Measurements from ENCODE around the gene SLC49A3.
"Not testable (repeated sequence)": the region's sequence is repeated elsewhere in the genome, so short reads cannot be mapped to it uniquely, and the experiment has no call there.

Gene SLC49A3

DNA sequence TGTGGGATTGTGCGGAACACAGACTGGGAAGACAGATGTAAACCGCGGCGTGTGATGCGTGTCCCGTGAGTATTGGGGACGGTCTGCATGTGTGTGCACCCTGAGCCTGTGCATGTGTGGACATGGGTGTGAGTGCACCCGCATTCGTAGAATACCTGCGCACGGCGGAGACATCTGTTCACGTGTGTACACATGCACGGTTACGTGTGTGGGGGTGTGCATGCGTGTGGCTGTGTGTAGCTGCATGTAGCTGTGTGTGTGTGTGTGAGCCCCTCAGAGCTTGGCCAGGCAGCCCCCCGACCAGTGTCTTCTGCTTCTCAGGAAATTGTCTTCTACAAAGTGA, 34.5 kb downstream of the SLC49A3 start:
- no peak for DNase-seq (ENCODE audit: low read depth in 2 of 2)

DNA sequence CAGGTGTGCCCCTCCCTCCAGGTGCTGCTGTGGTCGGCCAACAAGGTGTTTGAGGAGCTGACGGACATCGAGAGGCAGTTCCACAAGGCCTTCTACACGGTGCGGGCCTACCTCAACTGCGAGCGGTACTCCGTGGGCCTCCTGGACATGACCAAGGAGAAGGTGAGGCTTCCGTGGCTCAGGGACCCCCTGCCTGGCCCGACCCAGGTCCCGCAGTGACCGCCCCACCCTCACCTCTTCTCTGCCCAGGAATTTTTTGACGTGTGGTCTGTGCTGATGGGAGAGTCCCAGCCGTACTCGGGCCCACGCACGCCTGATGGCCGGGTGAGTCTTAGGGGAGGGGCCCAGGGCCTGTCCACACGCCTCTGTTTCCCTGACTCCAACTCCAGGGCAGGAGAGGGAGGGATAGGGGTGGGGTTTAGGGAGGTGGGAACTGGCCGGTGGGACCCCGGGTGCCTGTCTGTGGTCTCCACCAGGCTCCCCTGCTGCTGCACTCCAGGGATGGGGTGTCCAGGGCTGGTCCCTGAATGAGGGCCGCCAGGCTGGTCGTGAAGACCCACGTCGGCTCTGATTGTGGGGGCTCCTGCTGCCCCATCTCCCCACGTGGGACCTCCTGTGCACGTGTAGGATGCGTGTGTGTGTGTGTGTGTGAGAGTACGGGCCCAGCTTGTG, 35.0 kb downstream of the SLC49A3 start:
- DNase-seq (ENCODE audit: low read depth in 2 of 2) = no peak

GRCh38 chr4:653080-653821, 35.7 kb downstream of the SLC49A3 start:
- no peak for DNase-seq (ENCODE audit: low read depth in 2 of 2)

DNA sequence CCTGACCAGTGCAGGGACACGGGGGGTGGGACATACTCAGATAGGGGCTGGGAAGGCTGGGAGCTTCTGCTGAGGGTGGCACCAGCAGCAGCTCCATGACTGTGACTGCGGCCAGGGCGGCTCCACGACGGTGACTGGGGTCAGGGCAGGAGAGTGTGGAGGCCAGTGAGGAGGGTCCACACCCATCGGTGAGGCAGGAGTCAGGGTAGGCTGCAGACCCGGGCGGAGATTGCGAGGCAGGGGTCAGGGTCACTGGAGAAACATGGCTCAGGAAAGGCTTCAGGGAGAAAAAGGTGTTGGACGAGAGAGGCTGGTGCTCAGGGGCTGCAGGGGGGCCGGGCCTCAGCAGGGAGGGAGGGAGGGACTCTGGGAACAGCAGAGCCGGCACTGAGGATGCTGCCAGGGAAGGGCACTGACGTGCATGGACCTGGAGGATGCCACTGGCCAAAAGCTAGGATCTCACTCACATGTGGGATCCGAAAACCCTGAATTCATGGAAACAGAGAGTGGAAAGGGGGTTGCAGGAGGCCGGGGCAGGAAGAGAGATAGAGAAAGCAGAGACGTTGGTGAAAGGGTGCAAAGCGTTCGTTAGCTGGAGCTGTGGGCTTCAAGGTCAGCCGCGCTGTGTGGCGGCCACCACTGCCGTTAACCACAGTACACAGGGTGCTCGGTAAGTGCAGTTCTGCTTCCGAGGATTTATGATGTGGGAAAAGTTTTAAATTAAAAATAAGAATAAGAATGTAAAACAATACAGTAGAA, 36.9 kb downstream of the SLC49A3 start:
- DNase-seq (ENCODE audit: low read depth in 2 of 2) = no peak

DNA sequence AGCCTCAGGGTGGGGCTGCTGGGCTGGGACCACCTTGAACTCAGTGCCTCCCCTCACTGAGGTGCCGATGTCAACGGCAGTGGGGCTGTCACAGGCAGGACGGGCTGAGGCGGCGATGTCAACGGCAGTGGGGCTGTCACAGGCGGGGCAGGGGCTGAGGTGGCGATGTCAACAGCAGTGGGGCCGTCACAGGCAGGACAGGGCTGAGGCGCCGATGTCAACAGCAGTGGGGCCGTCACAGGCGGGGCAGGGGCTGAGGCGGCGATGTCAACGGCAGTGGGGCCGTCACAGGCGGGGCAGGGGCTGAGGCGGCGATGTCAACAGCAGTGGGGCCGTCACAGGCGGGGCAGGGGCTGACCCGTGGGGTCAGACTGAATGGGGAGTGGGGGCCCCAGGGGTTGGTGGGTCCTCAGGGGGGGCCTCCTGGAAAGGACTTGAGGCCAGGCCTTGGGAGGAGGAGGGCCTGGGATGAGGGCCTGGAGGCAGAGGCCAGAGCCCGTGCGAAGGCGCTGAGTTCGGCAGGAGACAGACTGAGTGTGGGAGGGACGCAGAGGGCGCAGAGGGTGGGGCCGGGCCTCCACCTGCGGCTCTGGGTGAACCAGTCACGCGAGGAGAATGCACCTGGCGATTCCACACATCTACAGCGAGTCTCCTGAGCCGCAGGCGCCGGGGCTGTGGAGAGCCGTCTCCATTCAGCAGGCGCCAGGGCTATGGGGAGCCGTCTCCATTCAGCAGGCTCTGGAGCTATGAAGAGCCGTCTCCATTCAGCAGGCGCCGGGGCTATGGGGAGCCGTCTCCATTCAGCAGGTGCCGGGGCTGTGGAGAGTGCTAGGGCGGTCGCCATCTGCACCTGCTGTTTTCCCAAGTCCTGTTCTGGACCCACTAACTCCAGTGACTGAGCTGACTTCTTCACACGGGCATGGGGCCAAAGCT, 37.7 kb downstream of the SLC49A3 start:
- DNase-seq (ENCODE audit: low read depth in 2 of 2) = no peak

DNA sequence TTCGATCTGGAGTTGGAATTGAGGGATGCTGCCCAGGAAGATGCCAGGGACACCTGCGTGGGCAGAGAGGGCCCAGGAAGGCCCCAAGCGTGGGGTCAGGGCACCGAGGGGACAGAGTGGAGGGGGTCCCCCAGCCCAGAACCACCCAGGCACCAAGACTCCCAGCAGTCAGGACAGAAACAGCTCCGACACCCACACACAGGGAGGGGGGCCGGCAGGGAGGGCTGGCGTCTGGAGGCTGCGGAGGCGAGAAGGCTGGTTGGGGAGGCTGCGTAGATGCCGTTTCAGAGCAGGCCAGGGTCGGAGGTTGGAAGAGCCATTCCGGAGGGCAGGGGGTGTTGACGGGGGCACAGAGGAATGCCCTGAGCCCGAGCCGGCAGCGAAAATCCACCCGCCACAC, 38.5 kb downstream of the SLC49A3 start:
- DNase-seq (ENCODE audit: low read depth in 2 of 2) = no peak

GRCh38 chr4:649751-650310, 39.1 kb downstream of the SLC49A3 start:
- no peak for DNase-seq (ENCODE audit: low read depth in 2 of 2)

GRCh38 chr4:649293-649625, 39.7 kb downstream of the SLC49A3 start:
- no peak for DNase-seq (ENCODE audit: low read depth in 2 of 2)

- DNase-seq (ENCODE audit: low read depth in 2 of 2) = no peak
Measured at GRCh38 chr4:648579-649292, 40.2 kb downstream of the SLC49A3 start.

DNA sequence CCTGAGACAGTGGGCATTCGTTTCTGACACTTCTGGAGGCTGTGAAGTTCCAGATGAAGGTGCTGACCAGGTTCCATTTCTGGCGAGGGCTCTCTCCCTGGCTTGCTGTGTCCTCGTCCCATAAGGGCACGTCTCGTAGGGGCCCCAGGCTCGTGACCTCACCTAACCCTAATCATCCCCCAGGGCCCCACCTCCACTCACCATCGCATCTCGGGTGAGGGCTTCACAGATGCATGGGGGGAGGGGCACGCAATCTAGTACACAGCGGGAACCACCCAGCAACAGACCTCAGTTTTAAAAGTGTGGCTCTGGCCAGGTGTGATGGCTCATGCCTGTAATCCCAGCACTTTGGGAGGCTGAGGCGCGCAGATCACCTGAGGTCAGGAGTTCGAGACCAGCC, 41.5 kb downstream of the SLC49A3 start:
- no peak for DNase-seq (ENCODE audit: low read depth in 2 of 2)

GRCh38 chr4:646460-646859, 42.5 kb downstream of the SLC49A3 start:
- DNase-seq (ENCODE audit: low read depth in 2 of 2) = peak in 1 of 2 donors; percentile 30

DNA sequence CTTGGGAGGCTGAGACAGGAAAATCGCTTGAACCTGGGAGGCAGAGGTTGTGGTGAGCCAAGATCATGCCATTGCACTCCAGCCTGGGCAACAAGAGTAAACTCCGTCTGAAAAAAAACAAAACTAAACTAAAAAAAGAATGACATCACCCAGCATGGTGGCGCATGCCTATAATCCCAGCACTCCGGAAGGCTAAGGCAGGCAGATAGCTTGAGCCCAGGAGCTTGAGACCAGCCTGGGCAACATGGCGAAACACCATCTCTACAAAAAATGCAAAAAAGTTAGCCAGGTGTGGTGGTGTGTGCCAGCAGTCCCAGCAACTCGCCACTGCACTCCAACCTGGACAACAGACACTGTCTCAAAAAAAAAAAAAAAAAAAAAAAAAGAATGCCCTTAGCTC, 46.6 kb downstream of the SLC49A3 start:
- not testable (repeated sequence) for DNase-seq (ENCODE audit: low read depth in 2 of 2)

DNA sequence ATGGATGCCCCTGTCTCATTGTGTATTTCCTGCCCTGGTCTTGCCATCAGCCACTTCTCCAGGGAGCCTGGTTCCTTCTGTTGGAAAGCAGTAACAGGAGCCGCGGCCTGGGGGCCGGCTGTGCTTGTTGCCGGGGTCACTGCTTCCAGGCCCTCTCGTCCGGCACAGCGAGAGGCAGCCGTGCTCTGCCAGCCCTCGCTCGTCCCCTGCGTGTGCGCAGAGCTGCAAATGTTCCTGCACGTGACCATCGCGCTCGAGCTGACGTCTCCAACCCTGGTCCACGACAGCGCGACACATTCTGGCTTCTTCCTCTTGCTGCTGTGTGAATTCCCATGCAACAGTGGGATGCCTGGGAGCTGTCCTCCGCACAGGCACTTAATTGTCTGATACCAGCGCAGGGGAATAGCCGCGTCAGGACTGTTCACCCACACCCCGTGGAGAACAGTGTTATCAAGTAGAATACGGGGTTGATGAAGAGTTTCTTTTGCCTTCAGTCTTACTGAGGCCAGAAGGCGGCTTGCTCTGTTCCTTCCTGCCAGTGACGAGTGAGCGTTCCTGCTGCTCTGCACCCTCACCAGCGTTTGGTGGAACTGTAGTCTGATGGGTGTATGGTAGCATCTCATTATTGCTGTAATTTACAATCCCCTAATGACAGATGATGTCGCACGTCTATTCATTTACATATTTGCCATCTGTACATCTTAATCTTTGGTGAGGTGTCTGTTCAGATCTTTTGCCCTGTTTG, 51.2 kb downstream of the SLC49A3 start:
- DNase-seq (ENCODE audit: low read depth in 2 of 2) = no peak

- DNase-seq (ENCODE audit: low read depth in 2 of 2) = no peak
Measured at GRCh38 chr4:636628-637159, 52.3 kb downstream of the SLC49A3 start.

DNA sequence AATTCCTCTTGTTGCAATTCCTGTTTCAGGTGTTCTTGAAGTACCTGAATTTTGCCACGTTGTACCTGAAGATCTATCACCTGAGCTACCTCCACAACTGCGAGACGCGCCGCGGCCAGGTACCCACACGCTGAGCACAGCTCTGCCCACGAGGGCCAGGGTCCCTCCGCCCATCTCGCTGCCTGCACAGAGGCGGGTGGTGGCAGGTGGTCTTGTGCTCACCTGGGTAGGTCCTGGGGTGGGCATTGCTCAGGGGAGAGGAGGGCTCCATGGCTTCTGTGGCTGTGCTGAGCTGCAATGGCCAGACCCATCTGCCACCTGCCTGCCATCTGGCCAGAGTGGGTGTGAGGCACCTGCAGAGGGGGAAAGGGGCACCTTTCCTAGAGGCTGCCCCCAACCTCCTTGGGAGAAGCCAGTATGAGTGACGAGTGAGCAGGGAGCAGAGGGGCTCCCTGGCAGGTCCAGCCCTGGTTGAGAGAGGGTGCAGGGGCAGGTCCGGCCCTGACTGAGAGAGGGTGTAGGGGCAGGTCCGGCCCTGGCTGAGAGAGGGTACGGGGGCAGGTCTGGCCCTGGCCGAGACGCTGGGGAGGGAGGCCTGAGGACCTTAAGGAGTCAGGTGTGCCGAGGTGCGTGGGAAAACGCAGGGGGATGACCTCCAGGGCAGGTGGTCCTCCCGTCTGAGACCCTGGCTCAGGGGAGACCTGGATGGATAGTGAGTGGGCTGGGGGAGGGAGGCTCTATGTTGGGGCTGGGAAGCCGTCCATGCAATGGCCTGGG, 52.9 kb downstream of the SLC49A3 start:
- DNase-seq (ENCODE audit: low read depth in 2 of 2) = no peak

GRCh38 chr4:635066-635835, 53.7 kb downstream of the SLC49A3 start:
- DNase-seq (ENCODE audit: low read depth in 2 of 2) = not testable (repeated sequence)

- DNase-seq (ENCODE audit: low read depth in 2 of 2) = no peak
Measured at GRCh38 chr4:634599-634985, 54.4 kb downstream of the SLC49A3 start.

GRCh38 chr4:633976-634598, 54.9 kb downstream of the SLC49A3 start:
- no peak for DNase-seq (ENCODE audit: low read depth in 2 of 2)

Measured in stimulated activated CD4-positive, alpha-beta T cell treated with anti-CD3 and anti-CD28 coated beads, Interleukin-15, amount 100 ng/mL, for 48 hours (primary cell).